SK-N-SH treated with all-trans-retinoic acid at 6 μM for 48 hours (cell line): ENCODE measurements around the gene FGGY.

Experiments
- ARNTL ChIP-seq: fragments of 450-650 bp; formaldehyde crosslinking; IDR thresholded peaks from 2 replicates; pipeline ENCODE4 v1.5.0; 2020; ENCODE audit warnings: low read depth, mild to moderate bottlenecking, moderate library complexity, borderline replicate concordance
- CSDC2 ChIP-seq: fragments of 250-450 bp; sonication (Bioruptor Pico); IDR thresholded peaks from 2 replicates; pipeline ENCODE4 v1.5.0; 2020; ENCODE audit warnings: mild to moderate bottlenecking, moderate library complexity
- ISL1 ChIP-seq: fragments of 250-450 bp; sonication (Bioruptor Pico); IDR thresholded peaks from 2 replicates; pipeline ENCODE4 v2.1.2; 2022; ENCODE audit warnings: mild to moderate bottlenecking, moderate library complexity
- PPARA ChIP-seq: fragments of 250-450 bp; sonication (Bioruptor Pico); IDR thresholded peaks from 2 replicates; pipeline ENCODE4 v1.5.0; 2020; ENCODE audit warnings: mild to moderate bottlenecking, borderline replicate concordance
- RARB ChIP-seq: fragments of 250-450 bp; sonication (Bioruptor Pico); IDR thresholded peaks from 2 replicates; pipeline ENCODE4 v1.8.0; 2021; ENCODE audit warnings: mild to moderate bottlenecking, moderate library complexity
- TOX ChIP-seq: fragments of 250-450 bp; sonication (Bioruptor Pico); IDR thresholded peaks from 2 replicates; pipeline ENCODE4 v1.8.0; 2021; ENCODE audit warnings: mild to moderate bottlenecking, moderate library complexity, borderline replicate concordance
- ZC3H10 ChIP-seq: fragments of 250-450 bp; sonication (Bioruptor Pico); IDR thresholded peaks from 2 replicates; pipeline ENCODE4 v1.5.1; 2021; ENCODE audit warnings: mild to moderate bottlenecking, moderate library complexity
- ZFP3 ChIP-seq: fragments of 250-450 bp; sonication (Bioruptor Pico); IDR thresholded peaks from 2 replicates; pipeline ENCODE4 v1.5.0; 2020; ENCODE audit warnings: mild to moderate bottlenecking, moderate library complexity
- ZFP30 ChIP-seq: fragments of 450-650 bp; formaldehyde crosslinking; IDR thresholded peaks from 2 replicates; pipeline ENCODE4 v1.5.0; 2022; ENCODE audit warnings: mild to moderate bottlenecking, moderate library complexity
- ZNF565 ChIP-seq: fragments of 450-650 bp; formaldehyde crosslinking; conservative IDR thresholded peaks from 2 replicates; pipeline ENCODE4 v1.5.0; 2020; ENCODE audit warnings: low read depth, mild to moderate bottlenecking, moderate library complexity
- TF ChIP-seq, protein P1 (sequence below): fragments of 250-450 bp; sonication (Bioruptor Pico); IDR thresholded peaks from 2 replicates; pipeline ENCODE4 v1.8.0; 2021; ENCODE audit warnings: low read depth, mild to moderate bottlenecking, moderate library complexity, borderline replicate concordance
- TF ChIP-seq, protein P2 (sequence below): fragments of 250-450 bp; sonication (Bioruptor Pico); IDR thresholded peaks from 2 replicates; pipeline ENCODE4 v1.5.1; 2020; ENCODE audit warnings: low read depth, mild to moderate bottlenecking, moderate library complexity
- TF ChIP-seq, protein P3 (sequence below): fragments of 250-450 bp; sonication (Bioruptor Pico); IDR thresholded peaks from 2 replicates; pipeline ENCODE4 v1.8.0; 2020; ENCODE audit warnings: mild to moderate bottlenecking, moderate library complexity, borderline replicate concordance

DNA sequence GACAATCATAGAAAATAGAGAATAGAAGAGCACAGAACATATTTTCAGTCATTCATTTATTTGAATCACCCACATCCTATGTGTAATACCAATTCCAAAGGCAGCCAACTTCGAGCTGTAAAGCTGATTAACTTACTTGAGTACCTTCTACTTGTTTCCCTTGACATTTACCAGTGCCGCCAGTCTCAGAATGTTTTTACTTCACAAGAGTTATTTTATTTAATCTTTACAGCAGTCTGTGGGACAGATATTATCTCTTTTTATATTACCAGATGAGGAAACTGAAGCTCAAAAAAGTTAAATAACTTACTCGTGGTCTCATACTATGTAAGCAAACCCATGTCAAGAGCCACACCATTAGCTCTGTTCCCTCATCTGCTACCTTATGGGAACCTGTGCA is 56.6 kb downstream of the FGGY start:
- TF ChIP-seq RARB (CRISPR knock-in tag), result no peak
- no peak for TF ChIP-seq ZFP30
- TF ChIP-seq, protein P1, sequence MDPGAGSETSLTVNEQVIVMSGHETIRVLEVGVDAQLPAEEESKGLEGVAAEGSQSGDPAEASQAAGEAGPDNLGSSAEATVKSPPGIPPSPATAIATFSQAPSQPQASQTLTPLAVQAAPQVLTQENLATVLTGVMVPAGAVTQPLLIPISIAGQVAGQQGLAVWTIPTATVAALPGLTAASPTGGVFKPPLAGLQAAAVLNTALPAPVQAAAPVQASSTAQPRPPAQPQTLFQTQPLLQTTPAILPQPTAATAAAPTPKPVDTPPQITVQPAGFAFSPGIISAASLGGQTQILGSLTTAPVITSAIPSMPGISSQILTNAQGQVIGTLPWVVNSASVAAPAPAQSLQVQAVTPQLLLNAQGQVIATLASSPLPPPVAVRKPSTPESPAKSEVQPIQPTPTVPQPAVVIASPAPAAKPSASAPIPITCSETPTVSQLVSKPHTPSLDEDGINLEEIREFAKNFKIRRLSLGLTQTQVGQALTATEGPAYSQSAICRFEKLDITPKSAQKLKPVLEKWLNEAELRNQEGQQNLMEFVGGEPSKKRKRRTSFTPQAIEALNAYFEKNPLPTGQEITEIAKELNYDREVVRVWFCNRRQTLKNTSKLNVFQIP (CRISPR knock-in tag), result no peak
- TF ChIP-seq ISL1 (CRISPR knock-in tag), result no peak
- no peak for TF ChIP-seq TOX
- TF ChIP-seq ARNTL (CRISPR knock-in tag), result no peak
- no peak for TF ChIP-seq ZFP3 (CRISPR knock-in tag)
- TF ChIP-seq, protein P2, sequence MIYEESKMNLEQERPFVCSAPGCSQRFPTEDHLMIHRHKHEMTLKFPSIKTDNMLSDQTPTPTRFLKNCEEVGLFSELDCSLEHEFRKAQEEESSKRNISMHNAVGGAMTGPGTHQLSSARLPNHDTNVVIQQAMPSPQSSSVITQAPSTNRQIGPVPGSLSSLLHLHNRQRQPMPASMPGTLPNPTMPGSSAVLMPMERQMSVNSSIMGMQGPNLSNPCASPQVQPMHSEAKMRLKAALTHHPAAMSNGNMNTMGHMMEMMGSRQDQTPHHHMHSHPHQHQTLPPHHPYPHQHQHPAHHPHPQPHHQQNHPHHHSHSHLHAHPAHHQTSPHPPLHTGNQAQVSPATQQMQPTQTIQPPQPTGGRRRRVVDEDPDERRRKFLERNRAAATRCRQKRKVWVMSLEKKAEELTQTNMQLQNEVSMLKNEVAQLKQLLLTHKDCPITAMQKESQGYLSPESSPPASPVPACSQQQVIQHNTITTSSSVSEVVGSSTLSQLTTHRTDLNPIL, result no peak
- no peak for TF ChIP-seq ZNF565 (CRISPR knock-in tag)
- TF ChIP-seq, protein P3, sequence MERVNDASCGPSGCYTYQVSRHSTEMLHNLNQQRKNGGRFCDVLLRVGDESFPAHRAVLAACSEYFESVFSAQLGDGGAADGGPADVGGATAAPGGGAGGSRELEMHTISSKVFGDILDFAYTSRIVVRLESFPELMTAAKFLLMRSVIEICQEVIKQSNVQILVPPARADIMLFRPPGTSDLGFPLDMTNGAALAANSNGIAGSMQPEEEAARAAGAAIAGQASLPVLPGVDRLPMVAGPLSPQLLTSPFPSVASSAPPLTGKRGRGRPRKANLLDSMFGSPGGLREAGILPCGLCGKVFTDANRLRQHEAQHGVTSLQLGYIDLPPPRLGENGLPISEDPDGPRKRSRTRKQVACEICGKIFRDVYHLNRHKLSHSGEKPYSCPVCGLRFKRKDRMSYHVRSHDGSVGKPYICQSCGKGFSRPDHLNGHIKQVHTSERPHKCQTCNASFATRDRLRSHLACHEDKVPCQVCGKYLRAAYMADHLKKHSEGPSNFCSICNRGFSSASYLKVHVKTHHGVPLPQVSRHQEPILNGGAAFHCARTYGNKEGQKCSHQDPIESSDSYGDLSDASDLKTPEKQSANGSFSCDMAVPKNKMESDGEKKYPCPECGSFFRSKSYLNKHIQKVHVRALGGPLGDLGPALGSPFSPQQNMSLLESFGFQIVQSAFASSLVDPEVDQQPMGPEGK (CRISPR knock-in tag), result no peak
- no peak for TF ChIP-seq CSDC2 (CRISPR knock-in tag)
- TF ChIP-seq ZC3H10 (CRISPR knock-in tag), result no peak
- no peak for TF ChIP-seq PPARA
